Stimulated activated CD8-positive, alpha-beta memory T cell treated with anti-CD3 and anti-CD28 coated beads, Interleukin-7, amount 100 ng/mL, for 4 hours (primary cell): ENCODE data around the gene C18orf63.
"Not testable (repeated sequence)": the region's sequence is repeated elsewhere in the genome, so short reads cannot be mapped to it uniquely, and the experiment has no call there.

ENCODE experiments used
- DNase-seq, 2 donors: peaks; one replicate each; pipeline ENCODE4 v3.0.0-alpha.2; 2020; ENCODE audit warnings: low read depth in 2 of 2

The C18orf63 gene

GRCh38 chr18:74286106-74286855 is 29.4 kb upstream of the C18orf63 start:
- DNase-seq, result no peak

- DNase-seq, result no peak
Observed at GRCh38 chr18:74286856-74287255, 28.8 kb upstream of the C18orf63 start.

GRCh38 chr18:74288041-74288440 is 27.6 kb upstream of the C18orf63 start:
- DNase-seq, result no peak

GRCh38 chr18:74288730-74289129 is 26.9 kb upstream of the C18orf63 start:
- no peak for DNase-seq

GRCh38 chr18:74289137-74289536 is 26.5 kb upstream of the C18orf63 start:
- DNase-seq, result no peak

GRCh38 chr18:74290021-74290420 is 25.6 kb upstream of the C18orf63 start:
- no peak for DNase-seq

- DNase-seq, result no peak
Observed at GRCh38 chr18:74290794-74291471, 24.7 kb upstream of the C18orf63 start.

GRCh38 chr18:74291472-74291770 is 24.2 kb upstream of the C18orf63 start:
- DNase-seq, result no peak

GRCh38 chr18:74291771-74292540 is 23.7 kb upstream of the C18orf63 start, which contains the start of gene CYB5A:
Gene CYB5A, minus strand, starts transcription at chr18:74291963. Its CDS starts 88 bp downstream, at chr18:74291875.
- peak; percentile 97 to 98 for DNase-seq

- no peak for DNase-seq
Observed at GRCh38 chr18:74292541-74292858, 23.1 kb upstream of the C18orf63 start.

GRCh38 chr18:74292982-74293381 is 22.7 kb upstream of the C18orf63 start:
- DNase-seq, result not testable (repeated sequence)

- no peak for DNase-seq
Observed at GRCh38 chr18:74294526-74294925, 21.1 kb upstream of the C18orf63 start.

- DNase-seq, result no peak
Observed at GRCh38 chr18:74299162-74299561, 16.5 kb upstream of the C18orf63 start.

GRCh38 chr18:74299746-74300145 is 15.9 kb upstream of the C18orf63 start:
- DNase-seq, result no peak

GRCh38 chr18:74303306-74303705 is 12.3 kb upstream of the C18orf63 start:
- no peak for DNase-seq

- DNase-seq, result no peak
Observed at GRCh38 chr18:74303936-74304335, 11.7 kb upstream of the C18orf63 start.

- DNase-seq, result no peak
Observed at GRCh38 chr18:74310411-74310810, 5.2 kb upstream of the C18orf63 start.

- DNase-seq, result no peak
Observed at GRCh38 chr18:74311000-74311399, 4.6 kb upstream of the C18orf63 start.

- no peak for DNase-seq
Observed at GRCh38 chr18:74314759-74315463, 728 bp upstream of the C18orf63 start.

GRCh38 chr18:74316257-74317170 is 875 bp downstream of the C18orf63 start:
- no peak for DNase-seq

- no peak for DNase-seq
Observed at GRCh38 chr18:74326231-74326630, 10.6 kb downstream of the C18orf63 start.
